Stimulated activated CD4-positive, alpha-beta T cell treated with anti-CD3 and anti-CD28 coated beads, Interleukin-1b, Interleukin-23, amount 100 ng/mL, for 1 hour (primary cell): ENCODE measurements around the gene NCKAP5.

Experiments
- DNase-seq, 2 donors: peaks; one replicate each; pipeline ENCODE4 v3.0.0-alpha.2; 2020; ENCODE audit warnings: low read depth in 2 of 2

Gene NCKAP5

DNA sequence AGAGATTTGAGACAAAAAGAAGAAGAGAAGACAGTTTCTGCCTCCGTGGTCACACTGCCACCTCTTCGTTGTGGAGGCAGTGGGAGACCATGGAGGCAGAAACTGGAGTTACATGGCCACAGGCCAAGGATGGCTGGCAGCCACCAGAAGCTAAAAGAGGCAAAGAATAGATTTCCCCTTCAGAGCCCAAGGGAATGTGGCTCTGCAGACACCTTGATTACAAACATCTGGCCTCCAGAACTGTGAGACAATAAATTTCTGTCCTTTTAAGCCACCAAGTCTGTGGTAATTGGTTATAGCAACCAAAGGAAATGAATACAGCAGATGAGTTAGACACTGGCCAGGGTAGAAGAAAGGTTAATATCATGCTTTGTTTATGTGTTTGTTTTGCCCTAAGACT is 477.9 kb downstream of the NCKAP5 start:
- no peak for DNase-seq

DNA sequence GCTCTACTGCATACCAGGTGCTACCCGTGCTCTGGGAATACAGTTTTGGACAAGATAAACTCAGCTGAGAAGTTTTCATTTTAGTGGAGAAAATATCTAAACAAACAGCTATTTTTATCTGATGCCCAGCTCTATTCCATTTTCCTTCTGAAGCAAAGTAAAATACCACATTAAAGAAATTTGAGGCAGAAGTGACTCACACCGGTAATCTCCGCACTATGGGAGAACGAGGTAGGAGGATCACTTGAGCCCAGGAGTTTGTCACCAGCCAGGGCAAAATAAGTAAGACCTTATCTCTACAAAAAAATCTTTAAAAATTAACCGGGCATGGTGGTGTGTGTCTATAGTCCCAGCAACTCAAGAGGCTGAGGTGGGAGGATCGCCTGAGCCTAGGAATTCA is 482.1 kb downstream of the NCKAP5 start:
- DNase-seq: no peak

DNA sequence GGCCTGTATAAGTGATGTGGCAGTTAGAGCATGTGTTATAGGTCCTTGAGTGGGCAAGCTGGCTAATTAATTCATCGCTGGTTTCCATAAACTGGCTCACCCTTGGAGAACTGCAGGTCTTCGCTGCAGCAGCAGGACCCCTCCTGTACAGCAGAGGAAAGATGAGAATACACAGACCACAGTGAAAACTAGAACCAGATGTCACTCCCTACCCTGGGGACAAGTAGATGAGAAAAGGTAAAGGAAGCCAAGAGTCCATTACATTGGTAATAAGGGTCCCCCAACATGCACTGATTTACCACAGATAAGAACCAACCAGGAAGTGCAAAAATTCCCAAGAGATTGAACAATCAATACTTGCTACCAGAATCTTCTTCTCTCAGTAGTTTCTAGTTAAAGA is 482.6 kb downstream of the NCKAP5 start:
- DNase-seq: no peak

DNA sequence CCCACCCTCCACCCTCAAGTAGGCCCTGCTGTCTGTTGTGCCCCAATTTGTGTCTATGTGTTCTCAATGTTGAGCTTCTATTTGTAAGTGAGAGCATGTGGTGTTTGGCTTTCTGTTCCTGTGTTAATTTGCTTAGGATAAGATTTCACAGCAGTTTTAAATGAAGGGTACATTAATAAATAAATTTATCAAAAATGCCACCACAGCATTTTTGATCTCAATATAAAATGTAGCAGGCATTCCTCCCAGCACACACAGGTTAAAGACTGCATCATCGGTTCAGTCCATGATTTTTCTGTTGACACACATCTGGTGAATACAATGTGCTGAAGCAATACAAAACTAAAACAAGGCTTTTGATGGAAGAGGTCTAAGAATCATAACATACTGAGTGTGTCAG is 486.2 kb downstream of the NCKAP5 start:
- no peak for DNase-seq

DNA sequence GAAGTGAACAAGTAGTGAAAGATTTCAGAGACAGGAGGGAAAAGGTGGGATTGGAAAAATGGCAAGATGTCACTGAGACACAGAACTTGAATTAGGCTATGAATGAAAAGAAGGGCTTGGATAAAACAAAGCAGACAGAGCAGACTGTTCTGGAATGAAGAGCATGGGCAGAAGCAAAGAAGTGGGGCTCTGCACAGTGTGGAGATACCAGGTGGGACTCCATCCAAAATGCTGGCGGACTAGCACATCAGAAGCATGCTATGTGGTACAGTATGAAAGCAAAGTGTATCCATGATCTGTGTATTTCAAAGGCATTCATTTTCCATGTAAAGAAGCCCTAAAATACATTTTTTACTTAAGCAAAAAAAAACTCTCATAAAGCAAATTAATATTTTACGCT is 487.4 kb downstream of the NCKAP5 start:
- no peak for DNase-seq

DNA sequence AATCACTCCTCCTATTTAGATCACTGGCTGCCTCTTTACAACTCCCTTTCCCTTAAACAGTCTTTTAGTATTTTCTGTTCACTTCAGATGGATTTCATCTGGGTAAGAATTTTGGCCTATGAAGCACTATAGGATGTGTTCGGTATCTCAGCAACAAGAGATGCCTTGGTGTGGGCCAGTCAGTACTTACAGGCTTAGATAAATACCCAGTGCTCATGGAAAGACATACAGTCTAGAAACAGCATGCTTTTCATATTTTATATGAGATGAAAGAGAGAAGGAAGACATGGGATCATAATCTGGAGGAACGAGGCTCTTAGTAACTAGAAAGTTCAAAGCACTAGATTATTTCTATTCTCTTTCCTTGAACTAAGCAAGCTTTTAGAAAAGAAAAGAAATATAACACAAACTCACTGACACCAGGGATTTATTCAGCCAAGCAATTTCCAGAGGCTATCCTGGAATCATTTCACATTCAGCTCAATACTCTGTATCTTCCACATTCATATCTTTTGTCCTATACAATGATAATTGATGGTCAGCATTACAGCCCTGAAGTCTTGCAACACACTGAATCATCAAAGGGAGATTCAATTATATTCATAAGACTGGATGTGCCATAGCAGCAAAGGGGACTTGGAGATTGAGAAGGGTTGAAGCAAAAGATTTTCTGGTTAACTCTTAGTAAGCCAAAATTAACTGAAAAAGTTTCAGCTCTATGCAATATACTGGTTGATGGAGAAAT is 489.4 kb downstream of the NCKAP5 start:
- no peak for DNase-seq

DNA sequence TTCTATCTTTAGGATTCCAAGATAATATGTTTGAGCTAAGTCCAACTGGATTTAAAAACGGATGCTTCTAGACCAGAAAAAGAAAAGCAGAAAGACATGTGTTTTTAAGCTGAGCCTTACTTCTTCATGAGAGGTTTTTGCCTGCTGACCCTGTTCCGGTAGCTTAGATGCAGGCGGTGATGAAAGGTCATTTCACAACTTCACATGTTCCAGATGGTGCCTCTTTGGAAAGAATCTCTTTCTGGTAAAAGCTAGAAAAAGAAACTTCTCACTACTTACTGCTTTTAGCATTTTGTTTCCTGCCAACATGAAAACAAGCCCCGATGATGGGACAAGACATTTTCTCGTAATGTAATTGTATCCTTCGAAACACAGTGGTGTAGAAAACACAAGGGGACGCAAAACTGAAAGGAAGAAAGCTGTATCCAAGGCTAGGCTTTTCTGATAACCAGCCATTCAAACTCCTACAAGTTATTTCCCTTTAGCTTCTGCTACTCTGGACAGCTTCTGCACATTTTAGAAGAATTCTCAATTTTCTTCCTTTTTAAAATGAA is 490.9 kb downstream of the NCKAP5 start:
- DNase-seq: no peak

DNA sequence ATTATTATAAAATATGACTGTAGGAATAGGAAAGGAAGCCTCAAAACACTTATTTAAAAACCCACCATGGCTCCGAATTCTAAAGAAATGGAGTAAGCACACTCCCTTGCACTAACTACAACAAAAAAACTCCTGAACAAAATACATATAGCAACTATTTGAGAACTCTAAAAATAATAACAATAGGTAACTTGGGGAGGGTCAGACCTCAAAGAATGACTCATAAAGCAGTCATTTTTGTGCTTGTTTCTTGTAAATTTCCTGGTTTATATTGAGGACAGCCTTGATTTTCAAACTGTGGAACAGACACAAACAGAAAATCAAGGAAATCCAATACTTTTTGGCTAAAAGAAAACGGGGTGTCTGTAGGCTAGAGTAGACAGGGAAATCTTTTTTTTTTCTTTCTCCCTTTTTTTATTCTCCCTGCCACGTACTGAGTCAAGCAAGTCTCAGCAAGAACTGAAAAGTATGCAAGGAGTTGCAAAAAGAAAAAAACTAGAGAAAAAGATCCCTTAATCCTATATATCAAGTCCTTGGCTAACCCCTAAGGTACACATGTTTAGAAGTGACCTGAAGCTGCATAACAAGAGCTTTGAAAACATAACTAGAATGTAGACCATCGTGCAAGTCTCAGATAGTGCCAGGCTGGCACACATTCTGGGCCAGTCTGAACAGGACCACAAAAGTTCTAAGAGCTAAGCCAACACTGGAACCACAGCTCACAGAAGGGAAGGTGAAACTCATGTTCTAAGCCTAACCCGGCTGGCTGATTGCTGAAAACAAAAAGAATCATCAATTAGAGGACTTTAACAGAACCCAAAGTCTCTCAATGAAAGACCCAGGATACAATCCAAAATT is 495.2 kb downstream of the NCKAP5 start:
- DNase-seq: no peak

DNA sequence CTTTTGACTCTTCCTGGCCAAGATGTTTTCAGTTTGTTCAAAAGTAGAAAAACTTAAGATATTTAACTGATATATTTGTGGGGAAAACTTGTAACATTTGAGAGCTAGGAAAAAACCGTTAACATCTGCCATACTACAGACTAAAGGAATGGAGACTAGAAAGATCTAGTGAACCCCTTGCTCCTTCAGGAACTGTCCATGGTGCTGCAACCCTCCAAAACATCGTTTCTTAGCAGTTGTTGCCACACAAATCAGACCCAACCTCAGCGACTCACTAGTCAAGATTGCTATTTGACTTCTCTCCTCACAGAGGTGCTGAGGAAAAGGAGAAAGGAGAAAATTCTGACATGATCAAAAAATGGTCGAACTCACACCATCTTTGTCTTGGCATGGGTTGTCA is 504.5 kb downstream of the NCKAP5 start:
- DNase-seq: no peak

DNA sequence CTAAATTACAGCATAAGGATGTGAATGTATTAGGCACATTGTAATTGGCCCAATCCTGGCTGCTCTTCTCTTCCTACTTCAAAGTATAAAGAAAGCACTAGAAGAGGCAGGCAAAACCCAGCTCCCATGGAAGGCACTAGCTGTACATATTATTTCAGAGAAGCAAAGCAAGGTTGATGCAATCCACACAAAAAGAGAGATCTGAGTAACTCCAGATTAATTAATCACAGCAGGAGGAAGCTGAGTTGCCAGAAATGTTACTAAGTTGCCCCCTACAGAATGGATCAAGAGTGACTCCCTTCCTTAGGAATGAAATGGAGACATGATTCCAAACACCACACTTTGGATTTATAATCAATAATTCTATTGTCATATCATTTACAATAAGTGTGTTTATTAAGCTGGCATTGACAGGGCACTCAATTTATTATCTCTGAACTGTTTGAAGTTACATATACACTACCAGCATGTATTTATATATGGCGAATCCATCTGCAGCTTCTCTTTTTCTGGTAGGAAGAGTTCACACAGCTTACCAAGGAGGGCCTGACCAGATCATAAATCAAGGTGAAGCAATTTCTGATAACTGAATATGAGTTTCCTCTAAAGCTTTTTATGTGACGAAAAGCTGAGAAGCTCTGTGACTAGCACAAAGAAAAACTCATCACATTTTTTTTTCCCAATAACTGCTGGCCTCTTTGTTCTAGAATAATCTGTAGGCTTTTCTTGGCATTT is 505.2 kb downstream of the NCKAP5 start:
- DNase-seq: no peak

DNA sequence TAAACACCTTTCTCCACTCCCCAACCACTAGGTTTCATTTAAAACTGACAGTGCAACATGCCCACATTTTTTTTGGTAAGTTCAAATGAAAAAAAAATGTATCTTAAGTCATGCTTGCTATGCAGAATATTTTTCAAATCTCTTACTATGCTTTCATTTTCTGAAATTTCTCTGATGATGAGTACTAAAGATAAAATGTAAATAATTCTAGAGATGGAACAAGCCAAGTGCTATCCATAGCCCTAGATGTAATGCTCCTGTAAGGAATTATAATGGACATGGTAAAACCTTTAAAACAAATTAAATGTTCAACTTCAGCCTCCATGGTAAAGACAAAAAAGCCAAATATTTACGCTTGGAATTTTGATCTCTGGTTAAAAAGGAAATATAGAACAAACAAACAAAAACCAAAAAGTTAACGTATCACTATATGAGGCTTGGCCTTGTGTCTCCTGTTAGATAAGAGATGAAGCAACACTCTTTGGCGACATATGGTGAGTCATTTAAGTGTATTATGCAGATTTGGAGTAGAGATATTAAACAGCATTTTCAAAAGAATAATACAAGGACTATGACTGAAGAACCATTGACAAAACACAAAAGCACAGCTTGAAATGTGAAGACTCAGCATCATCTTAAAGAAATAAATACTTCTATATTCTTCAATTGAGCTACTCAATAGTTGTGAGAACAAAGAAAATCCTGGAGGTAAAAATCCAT is 506.2 kb downstream of the NCKAP5 start:
- DNase-seq: no peak

DNA sequence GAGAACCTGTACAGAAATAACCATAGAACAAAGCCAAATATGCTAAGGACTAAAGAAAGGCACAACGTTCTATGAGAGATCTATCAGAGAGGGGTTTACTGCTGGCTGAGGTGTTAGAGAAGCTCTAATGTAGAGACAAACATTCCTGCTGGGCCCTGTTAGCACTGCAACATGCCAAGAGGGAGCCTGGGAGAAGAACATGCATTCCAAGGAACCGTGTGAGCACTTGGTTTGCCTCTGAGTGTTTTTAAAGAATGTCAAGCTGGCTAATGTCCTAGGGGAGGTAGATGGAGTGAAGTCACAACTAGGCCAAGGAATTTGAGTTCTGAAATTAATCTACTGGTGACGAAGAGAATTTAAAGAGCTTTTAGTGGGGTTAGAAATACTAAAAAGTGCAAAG is 514.0 kb downstream of the NCKAP5 start:
- no peak for DNase-seq

DNA sequence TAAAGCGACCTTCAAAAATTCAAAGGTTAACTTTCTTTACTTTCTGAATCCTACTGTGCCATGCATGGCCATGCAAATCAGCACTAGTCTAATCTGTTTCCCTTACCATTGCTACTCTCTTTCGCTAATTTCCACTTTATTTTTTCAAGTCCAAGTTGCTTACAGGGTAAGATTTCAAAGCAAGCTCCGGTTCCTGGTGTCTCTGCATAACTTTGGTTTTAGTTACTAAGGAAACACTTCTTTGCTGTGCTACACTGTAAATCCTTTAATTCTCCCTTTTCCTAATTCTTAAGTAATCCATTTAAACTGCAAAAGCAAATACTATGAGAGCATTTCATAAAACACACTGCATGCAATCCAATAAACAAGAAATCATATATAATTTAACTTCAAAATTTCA is 514.7 kb downstream of the NCKAP5 start:
- DNase-seq: no peak

DNA sequence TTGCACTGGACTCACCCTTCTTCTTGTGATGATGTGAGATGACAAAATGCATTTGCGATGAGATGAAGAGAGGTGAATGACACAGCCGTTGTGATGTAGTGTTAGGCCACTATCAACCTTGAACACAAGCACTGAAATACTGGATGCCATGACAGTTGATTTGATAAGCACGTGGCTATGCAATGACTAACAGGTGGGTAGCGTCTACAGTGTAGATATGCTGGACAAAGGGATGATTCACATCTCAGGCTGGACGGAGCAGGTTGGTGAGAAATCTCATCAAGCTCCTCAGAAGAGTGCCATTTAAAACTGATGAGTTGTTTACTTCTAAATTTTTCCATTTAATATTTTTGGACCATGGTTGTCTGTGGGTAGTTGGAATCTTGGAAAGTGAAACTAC is 522.5 kb downstream of the NCKAP5 start:
- no peak for DNase-seq

DNA sequence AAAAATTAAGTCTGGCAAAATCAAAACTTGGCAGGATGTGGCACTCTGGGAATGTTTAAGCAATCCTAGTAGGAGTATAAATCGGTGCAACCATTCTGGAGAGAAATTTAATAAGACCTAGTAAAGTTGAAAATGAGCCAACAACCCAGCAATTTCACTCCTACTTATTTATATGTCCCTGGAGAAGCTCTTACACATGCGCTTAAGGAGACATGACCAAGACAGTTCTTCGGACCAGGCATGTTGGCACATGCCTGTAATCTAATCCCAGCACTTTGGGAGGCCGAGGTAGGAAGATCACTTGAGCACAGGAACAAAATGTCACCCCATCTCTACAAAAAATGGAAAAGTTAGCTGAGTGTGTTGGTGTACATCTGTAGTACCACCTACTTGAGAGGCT is 523.7 kb downstream of the NCKAP5 start:
- DNase-seq: no peak

DNA sequence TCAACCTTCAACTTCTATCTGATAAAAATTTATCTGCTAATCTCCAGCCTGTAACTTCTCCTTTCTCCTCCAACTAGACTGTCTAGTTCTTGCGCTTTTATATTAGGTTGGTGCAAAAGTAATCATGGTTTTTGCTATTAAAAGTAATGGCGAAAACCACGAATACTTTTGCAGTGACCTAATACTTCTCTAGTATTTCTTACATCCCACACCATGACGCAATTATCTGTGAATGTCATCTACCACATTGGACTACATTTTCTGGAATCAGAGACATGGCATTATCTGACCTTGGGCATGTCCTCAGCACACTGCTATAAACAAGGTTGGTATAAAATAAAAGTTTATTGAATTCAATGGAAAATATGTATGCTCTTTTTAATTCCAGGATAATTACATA is 528.1 kb downstream of the NCKAP5 start:
- no peak for DNase-seq

DNA sequence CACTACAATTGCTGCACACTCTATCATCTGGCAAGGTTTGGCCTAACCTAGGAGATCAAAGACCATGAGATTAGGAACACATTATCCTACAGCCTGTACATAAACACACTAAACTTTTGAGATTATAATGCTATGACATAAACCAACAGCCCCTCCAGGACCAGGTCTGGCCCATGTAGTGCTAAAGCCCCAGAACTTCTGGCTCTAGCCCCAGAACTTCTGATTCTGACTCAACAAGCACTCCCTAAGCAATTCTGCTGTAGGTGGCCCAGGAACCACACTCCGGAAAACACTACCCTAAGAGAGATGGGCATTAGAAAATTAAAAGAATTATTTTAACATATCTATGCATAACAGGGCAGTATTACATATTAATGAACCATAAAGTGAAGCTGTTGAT is 528.7 kb downstream of the NCKAP5 start:
- DNase-seq: no peak

DNA sequence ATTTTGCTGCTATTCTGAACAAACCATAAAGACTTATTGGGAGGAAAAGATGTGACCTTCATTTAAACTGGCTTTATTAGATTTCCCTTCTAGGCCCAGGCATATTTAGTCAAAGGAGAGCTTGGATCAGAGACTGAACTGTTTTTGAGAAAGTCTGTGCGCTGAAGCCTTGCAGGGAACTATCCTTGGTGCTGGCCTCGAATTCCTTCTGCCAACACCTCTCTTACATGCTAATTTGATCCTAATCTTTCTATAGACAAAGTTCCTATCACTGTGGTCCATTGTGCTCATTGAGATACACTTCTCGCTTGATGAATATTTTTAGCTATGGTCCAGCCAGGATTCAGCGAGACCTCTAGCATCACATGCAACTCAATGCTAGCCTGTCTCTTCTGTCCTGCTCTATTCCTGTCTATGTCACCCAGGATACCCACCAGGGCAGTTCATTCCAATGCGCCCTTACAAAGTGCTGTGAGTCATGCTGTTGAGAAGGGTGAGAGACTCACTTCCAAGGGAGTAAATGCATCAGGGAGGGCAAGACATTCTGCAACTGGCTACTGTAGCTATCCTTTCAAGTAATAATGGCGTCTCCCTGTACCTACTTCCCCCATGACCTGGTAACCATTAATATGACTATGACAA is 541.6 kb downstream of the NCKAP5 start:
- no peak for DNase-seq

DNA sequence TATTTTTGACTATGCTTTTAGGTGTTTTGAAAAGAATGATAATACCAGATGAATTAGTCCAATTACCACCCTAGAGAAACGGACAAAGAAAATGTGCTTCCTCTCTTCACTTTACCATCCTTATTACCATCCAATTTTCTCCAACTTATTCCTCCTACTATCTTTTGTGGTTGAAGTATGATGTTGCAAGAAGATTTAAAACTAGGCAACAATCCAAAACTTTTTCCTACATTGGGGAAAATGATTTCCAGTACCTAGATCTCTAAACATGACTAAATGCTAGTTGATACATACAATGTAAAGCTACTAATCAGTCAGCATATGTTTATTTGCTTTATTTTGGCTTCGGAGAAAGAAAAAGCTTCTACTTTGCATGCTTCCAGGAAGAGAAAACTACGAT is 543.3 kb downstream of the NCKAP5 start:
- DNase-seq: no peak

DNA sequence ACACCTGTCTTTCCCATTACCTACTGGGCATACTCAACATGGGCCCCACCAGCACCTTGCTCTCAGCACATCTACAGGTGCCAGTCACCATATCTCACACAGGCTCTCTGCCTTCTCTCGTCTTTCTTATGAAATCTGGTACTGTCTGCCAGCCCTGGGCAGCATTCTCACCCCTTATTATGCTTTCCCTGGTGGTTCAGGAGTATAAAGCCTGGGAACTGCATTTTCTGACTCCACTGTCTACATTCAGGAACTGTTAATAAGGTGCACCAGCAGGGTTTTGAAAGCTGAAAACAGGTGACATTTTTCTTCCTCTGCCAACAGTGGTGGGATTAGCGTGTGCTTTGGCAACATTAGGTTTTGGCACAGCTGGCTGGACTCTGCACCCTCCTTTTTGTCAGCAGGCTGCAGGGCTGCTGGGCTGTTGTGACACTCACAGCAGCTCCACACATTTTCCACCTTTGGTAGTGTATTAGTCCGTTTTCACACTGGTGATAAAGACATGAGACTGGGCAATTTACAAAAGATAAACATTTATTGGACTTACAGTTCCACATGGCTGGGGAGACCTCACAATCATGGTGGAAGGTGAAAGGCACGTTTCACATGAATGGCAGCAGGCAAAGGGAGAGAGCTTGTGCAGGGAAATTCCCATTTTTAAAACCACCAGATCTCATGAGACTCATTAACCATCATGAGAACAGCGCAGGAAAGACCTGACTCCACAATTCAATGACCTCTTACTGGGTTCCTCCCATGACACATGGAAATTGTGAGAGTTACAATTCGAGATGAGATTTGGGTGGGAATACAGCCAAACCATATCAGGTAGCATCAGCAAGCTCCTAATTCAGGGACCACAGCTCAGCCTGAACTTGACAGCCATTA is 555.2 kb downstream of the NCKAP5 start:
- no peak for DNase-seq
